ENCODE data around the gene PAPPA.

The PAPPA gene

GRCh38 chr9:116372081-116372673 is 218.6 kb downstream of the PAPPA start:
- no peak overlapping the region for H3K27ac ChIP-seq

GRCh38 chr9:116372786-116373185 is 219.2 kb downstream of the PAPPA start:
- no peak overlapping the region for H3K27ac ChIP-seq
- no peak for DNase-seq (ENCODE audit: low read depth, low spot score)

More at GRCh38 chr9:116372081-116372673, 218.6 kb downstream of the PAPPA start:
- DNase-seq (ENCODE audit: low read depth, low spot score), result no peak

- H3K27ac ChIP-seq, result no peak overlapping the region
- DNase-seq (ENCODE audit: low read depth, low spot score), result peak; percentile 27
Measured at GRCh38 chr9:116377179-116377798, 223.7 kb downstream of the PAPPA start.

- DNase-seq (ENCODE audit: low read depth, low spot score), result no peak
- no peak overlapping the region for H3K27ac ChIP-seq
Measured at GRCh38 chr9:116378873-116379272, 225.3 kb downstream of the PAPPA start.

- no peak for DNase-seq (ENCODE audit: low read depth, low spot score)
- H3K27ac ChIP-seq, result no peak overlapping the region
Measured at GRCh38 chr9:116379821-116380220, 226.2 kb downstream of the PAPPA start.

- no peak overlapping the region for H3K27ac ChIP-seq
- no peak for DNase-seq (ENCODE audit: low read depth, low spot score)
Measured at GRCh38 chr9:116380496-116380995, 227.0 kb downstream of the PAPPA start.

- H3K27ac ChIP-seq, result no peak overlapping the region
- DNase-seq (ENCODE audit: low read depth, low spot score), result no peak
Measured at GRCh38 chr9:116381350-116381749, 227.8 kb downstream of the PAPPA start.

- DNase-seq (ENCODE audit: low read depth, low spot score), result no peak
- no peak overlapping the region for H3K27ac ChIP-seq
Measured at GRCh38 chr9:116382053-116382452, 228.5 kb downstream of the PAPPA start.

GRCh38 chr9:116383133-116383532 is 229.5 kb downstream of the PAPPA start:
- no peak for DNase-seq (ENCODE audit: low read depth, low spot score)
- H3K27ac ChIP-seq, result no peak overlapping the region

GRCh38 chr9:116383936-116384335 is 230.3 kb downstream of the PAPPA start:
- no peak overlapping the region for H3K27ac ChIP-seq

GRCh38 chr9:116387934-116388698 is 234.5 kb downstream of the PAPPA start:
- no peak for DNase-seq (ENCODE audit: low read depth, low spot score)
- H3K27ac ChIP-seq, result peak overlapping the region; percentile 14

More at GRCh38 chr9:116383936-116384335, 230.3 kb downstream of the PAPPA start:
- no peak for DNase-seq (ENCODE audit: low read depth, low spot score)

GRCh38 chr9:116389541-116390302 is 236.1 kb downstream of the PAPPA start:
- no peak overlapping the region for H3K27ac ChIP-seq
- no peak for DNase-seq (ENCODE audit: low read depth, low spot score)

- DNase-seq (ENCODE audit: low read depth, low spot score), result no peak
- H3K27ac ChIP-seq, result peak overlapping the region; percentile 37
Measured at GRCh38 chr9:116390303-116391228, 237.0 kb downstream of the PAPPA start.

- peak; percentile 83 for DNase-seq (ENCODE audit: low read depth, low spot score)
- H3K27ac ChIP-seq, result peak overlapping the region; percentile 37
Measured at GRCh38 chr9:116391306-116391900, 237.8 kb downstream of the PAPPA start.

GRCh38 chr9:116393198-116393597 is 239.6 kb downstream of the PAPPA start:
- no peak for DNase-seq (ENCODE audit: low read depth, low spot score)

GRCh38 chr9:116394070-116394469 is 240.5 kb downstream of the PAPPA start:
- no peak for DNase-seq (ENCODE audit: low read depth, low spot score)
- H3K27ac ChIP-seq, result no peak overlapping the region

More at GRCh38 chr9:116393198-116393597, 239.6 kb downstream of the PAPPA start:
- no peak overlapping the region for H3K27ac ChIP-seq

GRCh38 chr9:116394894-116395698 is 241.5 kb downstream of the PAPPA start:
- no peak overlapping the region for H3K27ac ChIP-seq
- DNase-seq (ENCODE audit: low read depth, low spot score), result no peak

- DNase-seq (ENCODE audit: low read depth, low spot score), result no peak
- no peak overlapping the region for H3K27ac ChIP-seq
Measured at GRCh38 chr9:116395699-116396037, 242.1 kb downstream of the PAPPA start.
